OCI-LY7 (cell line): ENCODE data around the gene RFX3. TPM values are rescaled to one million over a fixed set of nuclear protein-coding genes. Genes with fewer than 3 reads are reported as not detected.
A peak's percentile ranks its signal among the peaks of the same experiment; 100 is the strongest.

ENCODE experiments used
- BruUV-seq: library from RNA; stranded (reverse); fragments of 400-500 nt; replicated peaks from 2 replicates; lab custom pipeline; 2021; lab: Mats Ljungman, UMichigan
- CTCF ChIA-PET: fragments of 300-600 bp; sonication (Branson Sonifier 250); formaldehyde crosslinking; loops from one replicate; lab custom pipeline; 2022; ENCODE audit warnings: antibody characterized with exemption; ENCODE audit not compliant: unreplicated experiment; lab: Charles Lee
- POLR2A ChIA-PET: fragments of 300-600 bp; sonication (Branson Sonifier 250); formaldehyde crosslinking; loops from one replicate; lab custom pipeline; 2022; ENCODE audit warnings: antibody characterized with exemption; lab: Charles Lee
- DNase-seq: peaks from one replicate; pipeline ENCODE4 v3.0.0-alpha.2; 2015; ENCODE audit warnings: low spot score
- H2AFZ ChIP-seq: fragments of 200-600 bp; sonication (generic), shearing (Covaris generic); 2 replicates; pipeline ENCODE4 v1.6.1; 2014; ENCODE audit warnings: mild to moderate bottlenecking, antibody characterized with exemption, low read length, moderate library complexity
- H3K27ac ChIP-seq: fragments of 200-600 bp; sonication (generic); 2 replicates; pipeline ENCODE4 v1.5.1; 2014; ENCODE audit warnings: mixed run types, low read depth, mild to moderate bottlenecking, moderate library complexity, low read length, inconsistent platforms; ENCODE audit not compliant: poor library complexity, severe bottlenecking
- H3K36me3 ChIP-seq: fragments of 200-600 bp; sonication (generic); 2 replicates; pipeline ENCODE4 v1.6.1; 2014; ENCODE audit warnings: mild to moderate bottlenecking, antibody characterized with exemption, low read length, moderate library complexity, mixed read lengths; ENCODE audit not compliant: insufficient read depth
- H3K4me1 ChIP-seq: fragments of 200-600 bp; sonication (generic); 2 replicates; pipeline ENCODE4 v1.5.1; 2014; ENCODE audit warnings: mild to moderate bottlenecking, low read length; ENCODE audit not compliant: insufficient read depth, poor library complexity, severe bottlenecking
- H3K4me2 ChIP-seq: fragments of 200-600 bp; sonication (generic); 2 replicates; pipeline ENCODE4 v1.6.1; 2014; ENCODE audit warnings: mild to moderate bottlenecking, low read length
- H3K4me3 ChIP-seq: fragments of 200-600 bp; sonication (generic); 2 replicates; pipeline ENCODE4 v1.5.1; 2014; ENCODE audit warnings: mild to moderate bottlenecking, low read depth, low read length; ENCODE audit not compliant: poor library complexity, severe bottlenecking
- H3K79me2 ChIP-seq: fragments of 200-600 bp; sonication (generic); 2 replicates; pipeline ENCODE4 v1.6.1; 2016; ENCODE audit warnings: low read depth, mild to moderate bottlenecking, low read length, moderate library complexity, mixed read lengths; ENCODE audit not compliant: insufficient read depth
- H3K9me2 ChIP-seq: fragments of 200-600 bp; sonication (generic); 2 replicates; pipeline ENCODE4 v1.6.1; 2016; ENCODE audit warnings: mild to moderate bottlenecking, low read length, mixed read lengths; ENCODE audit not compliant: insufficient read depth
- H3K9me3 ChIP-seq: fragments of 200-600 bp; sonication (generic); 2 replicates; pipeline ENCODE4 v1.6.1; 2014; ENCODE audit warnings: mild to moderate bottlenecking, mixed run types, low read length, mixed read lengths
- H4K20me1 ChIP-seq: fragments of 200-600 bp; sonication (generic); 2 replicates; pipeline ENCODE4 v1.6.1; 2014; ENCODE audit warnings: mild to moderate bottlenecking, antibody characterized with exemption, low read length, moderate library complexity, mixed read lengths; ENCODE audit not compliant: insufficient read depth
- CTCF ChIP-seq: fragments of 200-600 bp; sonication (generic); conservative IDR thresholded peaks from 2 replicates; pipeline ENCODE4 v1.5.1; 2014; ENCODE audit warnings: mild to moderate bottlenecking, antibody characterized with exemption, low read length, moderate library complexity, mixed read lengths
- EZH2phosphoT487 ChIP-seq: fragments of 200-600 bp; sonication (generic); IDR thresholded peaks from 2 replicates; pipeline ENCODE4 v1.6.1; 2018; ENCODE audit warnings: low read depth, borderline replicate concordance, mild to moderate bottlenecking, mixed run types, antibody characterized with exemption, low read length, moderate library complexity, mixed read lengths
- intact Hi-C: fragments of 100-400 bp; cut with micrococcal nuclease; formaldehyde crosslinking; loops from one replicate; pipeline ENCODE4 v1.10.0; 2022; ENCODE audit not compliant: unreplicated experiment
- total RNA-seq, 2 experiments: library from RNA; depleted of rRNA in 1 of 2; stranded (reverse); fragments of >200 nt in 1 of 2; shearing (Covaris generic) in 1 of 2; gene quantifications; 2 replicates each; pipeline ENCODE4 v1.2.3, GENCODE V29; 2014 to 2022

RFX3 gene
- total RNA-seq, 2 experiments from 2014 or later: 6.9 to 18.1 TPM

GRCh38 chr9:3247211-3247610, 278.6 kb downstream of the RFX3 start:
- no peak for TF ChIP-seq CTCF
- TF ChIP-seq EZH2phosphoT487: no peak

GRCh38 chr9:3246241-3246640, 279.6 kb downstream of the RFX3 start:
- H3K9me2 ChIP-seq: no peaks in the 10 kb centered on the region
- no peaks in the 10 kb centered on the region for H3K9me3 ChIP-seq
- H3K27ac ChIP-seq: no peak overlapping the region
- DNase-seq: no peak
- ChIA-PET CTCF (no interaction called here), POLR2A (no interaction called here)
- no peak for TF ChIP-seq EZH2phosphoT487
- no peak for TF ChIP-seq CTCF
- intact Hi-C loops: loop anchor here (10.0 kb wide), 1 partner anchor 389 kb away; no protein-coding TSS in a partner anchor
- no peaks in the 10 kb centered on the region for H3K36me3 ChIP-seq
- H3K4me2 ChIP-seq: no peak overlapping the region
- no peak overlapping the region for H3K4me3 ChIP-seq
- no peaks in the 10 kb centered on the region for H4K20me1 ChIP-seq
- H3K4me1 ChIP-seq: peaks cover 8% of the 10 kb centered on the region
- no peaks in the 10 kb centered on the region for H3K79me2 ChIP-seq
- BruUV-seq: no TSS peak
- no peak overlapping the region for H2AFZ ChIP-seq

More at GRCh38 chr9:3247211-3247610, 278.6 kb downstream of the RFX3 start:
- H2AFZ ChIP-seq: no peak overlapping the region
- H3K36me3 ChIP-seq: no peaks in the 10 kb centered on the region
- ChIA-PET POLR2A (interaction anchor here (0.6 kb wide), 1 partner anchor 418 kb away, joined by 3 read pairs; no protein-coding TSS in a partner anchor), CTCF (no interaction called here)
- no peak overlapping the region for H3K4me3 ChIP-seq
- H3K27ac ChIP-seq: no peak overlapping the region
- H4K20me1 ChIP-seq: no peaks in the 10 kb centered on the region
- no TSS peak for BruUV-seq
- intact Hi-C loops: loop anchor here (10.0 kb wide), 1 partner anchor 388 kb away; no protein-coding TSS in a partner anchor
- H3K4me1 ChIP-seq: no peaks in the 10 kb centered on the region
- H3K79me2 ChIP-seq: no peaks in the 10 kb centered on the region
- H3K4me2 ChIP-seq: no peak overlapping the region
- H3K9me2 ChIP-seq: no peaks in the 10 kb centered on the region
- DNase-seq: no peak
- H3K9me3 ChIP-seq: no peaks in the 10 kb centered on the region

- ChIA-PET POLR2A (interaction anchor here (0.6 to 1.4 kb wide), 5 partner anchors 9 to 825 kb away, joined by 3 to 5 read pairs (median 3); no protein-coding TSS in a partner anchor), CTCF (no interaction called here)
- Histone ChIP-seq H3K79me2 (no peaks in the 10 kb centered on the region), H4K20me1 (no peaks in the 10 kb centered on the region), H3K4me1 (peaks cover 8% of the 10 kb centered on the region), H2AFZ (no peak overlapping the region), H3K4me3 (no peak overlapping the region), H3K9me2 (no peaks in the 10 kb centered on the region), H3K4me2 (no peak overlapping the region), H3K9me3 (no peaks in the 10 kb centered on the region), H3K36me3 (no peaks in the 10 kb centered on the region), H3K27ac (no peak overlapping the region)
- intact Hi-C loops: loop anchor here (5.0 to 10.0 kb wide), 2 partner anchors 57 to 390 kb away; no protein-coding TSS in a partner anchor
- no TSS peak for BruUV-seq
- DNase-seq: peak; percentile 4
- TF ChIP-seq EZH2phosphoT487: no peak
- TF ChIP-seq CTCF: no peak
Observed at GRCh38 chr9:3244963-3245653, 280.7 kb downstream of the RFX3 start.
